KOPT-K1 (cell line): ENCODE data around the gene COX7A1.

Source experiments
- H3K27ac ChIP-seq: fragments of 200-600 bp; sonication (generic); 2 replicates; pipeline ENCODE4 v1.5.1; 2016; ENCODE audit warnings: antibody characterized with exemption, mild to moderate bottlenecking, low read depth, low read length; ENCODE audit not compliant: poor library complexity, severe bottlenecking
- H3K36me3 ChIP-seq: fragments of 200-600 bp; sonication (generic); 2 replicates; pipeline ENCODE4 v1.5.1; 2017; ENCODE audit warnings: antibody characterized with exemption, mild to moderate bottlenecking, low read length, moderate library complexity; ENCODE audit not compliant: insufficient read depth
- H3K9me3 ChIP-seq: fragments of 200-600 bp; sonication (generic); 2 replicates; pipeline ENCODE4 v1.5.1; 2017; ENCODE audit warnings: antibody characterized with exemption, low read length, mild to moderate bottlenecking; ENCODE audit not compliant: insufficient read depth, poor library complexity, severe bottlenecking

Gene COX7A1

DNA sequence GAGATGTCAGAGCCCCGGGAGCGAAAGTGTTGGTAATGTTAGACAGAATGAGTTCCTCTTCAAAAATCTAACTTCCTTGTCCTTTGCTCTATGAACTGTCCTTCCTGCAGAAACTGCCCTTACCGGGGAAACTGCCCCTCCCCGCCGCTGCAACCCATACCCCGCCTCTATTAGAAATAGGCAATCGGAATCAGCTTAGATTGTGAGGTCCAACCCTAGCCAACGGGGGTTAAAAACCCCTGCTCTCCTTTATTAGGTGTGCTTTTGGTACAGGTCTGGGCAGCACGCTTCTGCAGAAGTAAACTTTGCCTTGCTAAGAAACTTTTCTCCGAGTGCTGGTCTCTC, 23.9 kb downstream of the COX7A1 start:
- H3K27ac ChIP-seq, result peak overlapping the region; percentile 66
- no peaks in the 10 kb centered on the region for H3K9me3 ChIP-seq
- peaks cover 27% of the 10 kb centered on the region for H3K36me3 ChIP-seq

GRCh38 chr19:36125557-36125956, 26.7 kb downstream of the COX7A1 start:
- no peak overlapping the region for H3K27ac ChIP-seq
- H3K36me3 ChIP-seq, result peaks cover 51% of the 10 kb centered on the region
- H3K9me3 ChIP-seq, result no peaks in the 10 kb centered on the region

GRCh38 chr19:36121486-36122124, 30.6 kb downstream of the COX7A1 start:
- no peaks in the 10 kb centered on the region for H3K9me3 ChIP-seq
- H3K27ac ChIP-seq, result no peak overlapping the region
- peaks cover 90% of the 10 kb centered on the region for H3K36me3 ChIP-seq

DNA sequence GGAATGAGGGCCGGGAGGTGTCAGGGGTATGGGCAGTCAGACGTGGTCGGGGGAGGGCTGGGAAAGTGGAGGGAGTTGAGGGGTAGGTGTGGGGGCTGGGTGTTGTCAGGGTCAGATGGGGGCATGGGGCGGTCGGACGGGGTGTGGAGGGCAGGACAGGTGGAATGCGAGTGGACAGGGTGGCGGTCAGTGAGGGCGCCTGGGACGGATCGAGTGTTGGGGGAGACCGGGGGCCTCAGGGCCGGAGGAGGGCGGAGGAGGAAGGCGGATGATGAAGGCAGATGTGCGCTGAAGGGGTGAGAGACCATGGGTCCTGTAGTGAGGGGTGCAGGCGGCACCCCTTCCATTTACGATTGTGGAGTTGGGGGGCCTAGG, 31.3 kb downstream of the COX7A1 start:
- Histone ChIP-seq H3K27ac (no peak overlapping the region), H3K36me3 (peaks cover 89% of the 10 kb centered on the region), H3K9me3 (no peaks in the 10 kb centered on the region)

- no peaks in the 10 kb centered on the region for H3K9me3 ChIP-seq
- H3K27ac ChIP-seq, result no peak overlapping the region
- peaks cover 83% of the 10 kb centered on the region for H3K36me3 ChIP-seq
Observed at GRCh38 chr19:36120092-36120983, 31.9 kb downstream of the COX7A1 start.

DNA sequence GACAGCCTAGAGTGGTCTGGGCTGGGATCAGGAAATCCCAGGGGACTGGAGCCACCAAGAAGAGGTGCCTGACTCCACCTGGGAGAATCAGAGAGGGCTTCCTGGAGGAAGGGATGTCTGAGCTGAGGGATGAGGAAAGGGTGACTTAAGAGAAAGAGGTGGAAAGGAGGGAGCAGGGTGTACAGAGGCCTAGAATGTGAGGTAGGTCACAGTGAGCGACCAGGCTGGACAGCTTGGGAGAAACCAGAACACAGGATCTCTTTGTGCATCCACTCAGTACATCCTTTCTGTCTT, 36.0 kb downstream of the COX7A1 start:
- H3K27ac ChIP-seq, result peak overlapping the region; percentile 68
- peaks cover 65% of the 10 kb centered on the region for H3K36me3 ChIP-seq
- H3K9me3 ChIP-seq, result no peaks in the 10 kb centered on the region

GRCh38 chr19:36115453-36116343, 36.5 kb downstream of the COX7A1 start, which contains the start of gene TBCB:
TSS of gene TBCB (plus strand) at chr19:36115468. CDS start at chr19:36115561, 93 bp downstream.
- Histone ChIP-seq H3K36me3 (peaks cover 65% of the 10 kb centered on the region), H3K9me3 (no peaks in the 10 kb centered on the region), H3K27ac (peak within 1 kb of the TSS; percentile 68)

DNA sequence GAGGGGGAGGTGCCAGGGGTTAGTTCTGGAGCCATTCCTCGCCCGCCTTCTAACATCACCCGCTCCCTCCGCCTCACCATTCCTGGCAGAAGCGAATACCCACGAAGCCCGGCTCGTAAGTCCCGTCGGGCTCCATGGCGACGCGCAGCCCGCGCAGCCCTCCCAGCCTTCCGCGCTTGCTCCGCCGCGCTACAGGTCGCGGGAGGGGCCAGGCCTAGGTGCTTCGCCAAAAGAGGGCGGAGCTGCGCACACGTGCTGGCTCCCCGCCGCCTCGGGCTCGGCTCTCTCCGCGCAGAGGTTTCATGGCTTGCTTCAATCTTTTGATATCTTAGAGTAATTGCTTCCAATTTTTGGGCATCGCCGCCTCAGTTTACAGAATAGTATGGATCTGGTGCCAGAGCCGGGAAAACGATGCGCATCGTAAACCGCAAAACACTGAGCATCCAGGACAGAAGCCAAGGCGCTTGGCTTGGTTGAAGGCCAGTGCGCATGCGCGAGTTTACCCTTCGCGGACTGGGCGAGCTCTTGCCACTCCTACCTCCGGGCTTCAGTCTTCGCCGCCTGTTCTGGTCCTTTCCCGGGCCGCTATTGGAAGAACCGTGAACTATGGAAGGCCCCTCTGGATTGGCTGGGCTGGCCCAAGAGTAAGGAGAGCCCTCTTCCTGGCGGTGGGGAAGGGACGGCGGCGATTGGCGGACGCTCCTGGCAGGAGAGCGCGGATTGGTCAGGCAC, 37.4 kb downstream of the COX7A1 start, which contains the start of gene POLR2I:
TSS of gene POLR2I (minus strand) at position 155 of the 732 bp plus-strand sequence. CDS start at position 136, 19 bp downstream.
- Histone ChIP-seq H3K9me3 (no peaks in the 10 kb centered on the region), H3K36me3 (peaks cover 56% of the 10 kb centered on the region), H3K27ac (peak within 1 kb of the TSS; percentile 68)

GRCh38 chr19:36113894-36114720, 38.1 kb downstream of the COX7A1 start:
- peak overlapping the region; percentile 68 for H3K27ac ChIP-seq
- H3K36me3 ChIP-seq, result peaks cover 49% of the 10 kb centered on the region
- H3K9me3 ChIP-seq, result no peaks in the 10 kb centered on the region

GRCh38 chr19:36113425-36113824, 38.8 kb downstream of the COX7A1 start:
- H3K27ac ChIP-seq, result no peak overlapping the region
- no peaks in the 10 kb centered on the region for H3K9me3 ChIP-seq
- H3K36me3 ChIP-seq, result peaks cover 42% of the 10 kb centered on the region; the same call in 1 of the 2 replicates

DNA sequence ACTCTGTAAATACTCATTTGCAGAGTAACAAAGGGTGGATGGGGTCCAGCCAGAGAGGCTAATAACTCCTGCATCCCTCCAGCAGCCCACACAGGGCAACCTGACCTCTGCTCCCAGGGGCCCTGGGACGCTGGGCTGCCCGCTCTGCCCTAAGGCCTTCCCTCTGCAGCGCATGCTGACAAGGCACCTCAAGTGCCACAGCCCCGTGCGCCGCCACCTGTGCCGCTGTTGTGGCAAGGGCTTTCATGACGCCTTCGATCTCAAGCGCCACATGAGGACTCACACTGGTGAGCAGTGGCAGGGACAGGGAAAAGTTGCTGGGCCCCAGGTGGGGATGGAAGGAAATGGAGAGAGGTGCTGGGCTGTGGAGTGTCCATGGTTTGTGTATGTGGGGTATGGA, 39.6 kb downstream of the COX7A1 start:
- H3K27ac ChIP-seq, result no peak overlapping the region
- no peaks in the 10 kb centered on the region for H3K9me3 ChIP-seq
- H3K36me3 ChIP-seq, result peaks cover 35% of the 10 kb centered on the region; the same call in 1 of the 2 replicates

DNA sequence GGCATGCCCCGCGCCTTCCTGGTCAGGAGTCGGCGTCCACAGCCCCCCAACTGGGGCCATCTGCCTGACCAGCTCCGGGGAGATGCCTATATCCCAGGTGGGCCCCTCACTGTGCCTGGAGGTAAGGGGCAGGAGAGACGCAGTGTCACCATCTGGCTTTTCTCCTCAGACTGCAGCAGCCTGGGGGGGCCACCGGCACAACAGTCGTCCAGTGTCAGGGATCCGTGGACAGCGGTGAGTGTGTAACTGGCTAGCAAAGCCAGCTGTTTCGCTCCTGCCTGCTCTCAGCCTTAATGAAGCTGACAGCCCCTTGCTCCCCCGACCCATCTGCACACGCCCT, 41.1 kb downstream of the COX7A1 start:
- Histone ChIP-seq H3K27ac (no peak overlapping the region), H3K36me3 (peaks cover 35% of the 10 kb centered on the region), H3K9me3 (no peaks in the 10 kb centered on the region)

DNA sequence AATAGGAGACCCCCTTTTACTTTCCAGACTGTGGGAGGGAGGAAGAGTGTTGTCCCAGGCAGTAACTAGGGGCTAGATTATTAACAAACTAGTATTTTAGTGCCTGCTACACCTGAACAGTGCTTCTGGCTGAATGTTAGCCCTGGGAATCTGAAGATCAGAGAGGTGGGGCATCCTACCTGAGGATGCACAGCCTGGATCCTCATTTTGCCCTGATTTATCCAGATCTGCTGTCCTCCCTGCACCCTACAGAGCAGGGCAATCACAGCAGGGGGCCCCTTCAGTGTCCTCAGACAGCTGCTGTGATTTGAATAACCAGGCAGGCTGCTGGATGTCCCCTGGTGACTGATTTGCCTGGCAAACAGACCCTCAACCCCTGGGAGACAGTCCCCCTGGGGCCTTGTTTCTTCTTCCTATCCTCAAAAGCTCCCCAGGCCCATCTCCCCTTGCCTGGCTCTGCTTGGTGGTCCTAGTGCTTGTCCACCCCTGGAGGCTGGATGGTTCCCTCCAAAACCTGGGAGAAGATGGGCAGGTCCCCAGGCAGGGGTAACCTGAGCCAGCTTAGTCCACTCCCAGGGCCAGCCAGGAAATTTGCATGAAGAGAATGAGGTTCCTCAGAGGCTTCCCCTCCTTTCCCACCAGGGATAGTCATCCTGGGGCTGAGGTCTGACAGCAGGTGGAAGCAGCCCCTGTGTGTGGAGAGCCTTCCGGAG, 41.6 kb downstream of the COX7A1 start, which contains the start of gene OVOL3:
TSS of gene OVOL3 (plus strand) at position 657 of the 713 bp plus-strand sequence. CDS start 60 bp downstream, outside the sequence.
- Histone ChIP-seq H3K36me3 (peaks cover 40% of the 10 kb centered on the region), H3K27ac (no peak within 1 kb of the TSS), H3K9me3 (no peaks in the 10 kb centered on the region)
